Aorta (tissue), 5 donors: ENCODE results near the gene PCBP3. TPM values are rescaled to one million over a fixed set of nuclear protein-coding genes. Genes with fewer than 3 reads are reported as not detected.

ENCODE experiments used
- ATAC-seq: fragments of 200-7000 bp; cut with Tn5 transposase; one replicate; pipeline ENCODE4 v1.9.1; 2022; ENCODE audit warnings: moderate library complexity; ENCODE audit not compliant: low FRiP score
- DNase-seq, 2 donors: peaks; one replicate each; pipeline ENCODE4 v3.0.0-alpha.2; 2020
- H3K27ac ChIP-seq, 2 donors: one replicate each; pipeline ENCODE4 v1.5.1; 2013; ENCODE audit warnings: low read length in 2 of 2, mild to moderate bottlenecking in 2 of 2, moderate library complexity in 2 of 2, control low read depth in 1 of 2, inconsistent platforms in 1 of 2, low read depth in 1 of 2
- H3K27me3 ChIP-seq, 2 donors: one replicate each; pipeline ENCODE4 v1.6.1; 2013; ENCODE audit warnings: control low read depth in 1 of 2, low read length in 1 of 2, mild to moderate bottlenecking in 1 of 2, moderate library complexity in 1 of 2; ENCODE audit not compliant: insufficient read depth in 2 of 2, control insufficient read depth in 1 of 2
- H3K36me3 ChIP-seq, 2 donors: one replicate each; pipeline ENCODE4 v1.6.1; 2013; ENCODE audit warnings: control low read depth in 1 of 2, low read length in 1 of 2, mild to moderate bottlenecking in 1 of 2; ENCODE audit not compliant: insufficient read depth in 2 of 2, control insufficient read depth in 1 of 2
- H3K4me1 ChIP-seq, 2 donors: one replicate each; pipeline ENCODE4 v1.6.1; 2013; ENCODE audit warnings: low read length in 2 of 2, control low read depth in 1 of 2, mild to moderate bottlenecking in 1 of 2, moderate library complexity in 1 of 2; ENCODE audit not compliant: insufficient read depth in 2 of 2, control insufficient read depth in 1 of 2
- H3K4me3 ChIP-seq, 2 donors: one replicate each; pipeline ENCODE4 v1.5.1; 2013; ENCODE audit warnings: low read length in 2 of 2, control low read depth in 1 of 2, mild to moderate bottlenecking in 1 of 2
- H3K9me3 ChIP-seq: one replicate; pipeline ENCODE4 v1.6.1; 2013; ENCODE audit warnings: mild to moderate bottlenecking, low read length; ENCODE audit not compliant: control insufficient read depth
- WGBS, 2 donors: extraction: QIAGEN DNeasy Blood & Tissue Kit; methylation state at CpG; one replicate each; pipeline ENCODE4 v1.1.7; 2013; 5-methylcytosine and 5-hydroxymethylcytosine counted together
- intact Hi-C, 2 donors: fragments of 100-400 bp; cut with DNase I; formaldehyde crosslinking; loops; one replicate each; pipeline versions ENCODE4 v1.14.2 to v1.15.0; 2022
- polyA plus RNA-seq, 2 donors: library from polyadenylated mRNA; stranded (reverse); fragments of 200-250 nt; gene quantifications; one replicate each; pipeline ENCODE4 v1.2.3, GENCODE V29; 2013
- total RNA-seq, 2 donors: library from RNA; stranded (reverse); fragmentation: NEBNext Ultra II Directional; extraction: Animal tissue kit (Norgen Biotek cat#: 25700); gene quantifications; one replicate each; pipeline ENCODE4 v1.2.1, GENCODE V29; 2021
- donor health status: healthy with polysubstance abuse.
- donor health status: Bipolar disorder and iron deficiency.
- donor health status: DM: no; HTN: no; CAD: no.
- donor health status: DM: no; HTN: no; CAD: no.
- donor health status: DM: yes; HTN: yes; CAD: no.

The PCBP3 gene
- total and polyA plus RNA-seq, 4 donors: 3.6 to 15.0 (median 7.0) TPM; not detected in 1

DNA sequence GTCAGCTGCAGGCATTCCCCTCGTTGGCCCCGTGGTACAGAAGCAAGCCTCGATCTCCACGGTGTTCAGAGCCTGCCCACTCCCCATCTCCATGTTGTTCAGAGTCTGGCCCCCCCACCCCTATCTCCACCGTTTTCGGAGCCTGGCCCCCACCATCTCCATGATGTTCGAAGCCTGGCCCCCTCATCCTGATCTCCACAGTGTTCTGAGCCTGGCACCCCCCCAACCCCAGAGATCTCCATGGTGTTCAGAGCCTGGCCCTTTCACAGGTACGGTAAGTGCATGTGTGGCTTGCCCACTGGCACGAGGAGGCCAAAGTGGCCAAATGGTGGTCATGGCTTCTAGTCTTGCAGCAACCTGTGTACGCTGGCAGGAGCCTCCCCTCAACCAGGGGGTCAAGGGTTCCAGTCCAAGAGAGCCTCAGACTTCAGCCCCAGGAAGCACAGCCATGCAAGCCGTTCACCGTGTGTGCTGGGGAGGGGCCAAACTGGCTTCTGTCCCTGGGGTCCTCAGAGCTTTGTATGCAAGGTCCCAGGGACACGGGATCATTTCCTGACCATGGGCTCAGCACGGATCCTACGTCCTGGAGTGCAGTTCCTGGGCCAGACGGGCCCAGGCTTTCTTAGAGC, 13.3 kb upstream of the PCBP3 start:
- no peaks in the 10 kb centered on the region for H3K9me3 ChIP-seq
- DNase-seq (peak in 1 of 2 donors; percentile 57), ATAC-seq (no peak)
- no peak overlapping the region for H3K27ac ChIP-seq
- 87 to 91% methylated on average over 16 of the region's 16 CpGs for WGBS, 2 donors
- H3K36me3 ChIP-seq: no peaks in the 10 kb centered on the region
- no peaks in the 10 kb centered on the region for H3K4me1 ChIP-seq
- H3K27me3 ChIP-seq: no peaks in the 10 kb centered on the region
- no peak overlapping the region for H3K4me3 ChIP-seq
- intact Hi-C loops: no loop called here

DNA sequence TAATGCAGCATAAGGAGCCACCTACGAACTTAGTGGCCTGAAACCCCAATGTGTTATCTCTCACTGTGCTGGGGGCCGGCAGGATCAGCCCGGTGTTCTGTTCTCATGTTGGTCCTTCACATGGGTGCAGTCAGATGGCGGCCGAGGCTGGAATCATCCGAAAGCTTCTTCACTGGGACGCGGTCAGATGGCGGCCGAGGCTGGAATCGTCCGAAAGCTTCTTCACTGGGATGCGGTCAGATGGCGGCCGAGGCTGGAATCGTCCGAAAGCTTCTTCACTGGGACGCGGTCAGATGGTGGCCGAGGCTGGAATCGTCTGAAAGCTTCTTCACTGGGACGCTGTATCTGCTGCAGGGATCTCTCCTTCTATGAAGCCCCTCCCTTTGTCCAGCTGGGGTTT, 12.6 kb upstream of the PCBP3 start:
- Histone ChIP-seq H3K27me3 (no peaks in the 10 kb centered on the region), H3K4me1 (no peaks in the 10 kb centered on the region), H3K9me3 (no peaks in the 10 kb centered on the region), H3K27ac (no peak overlapping the region), H3K36me3 (no peaks in the 10 kb centered on the region), H3K4me3 (no peak overlapping the region)
- peak in 1 of 2 donors; percentile 70 for DNase-seq
- ATAC-seq: no peak
- 86 to 87% methylated on average over 20 to 22 of the region's 22 CpGs for WGBS, 2 donors
- intact Hi-C loops: no loop called here

DNA sequence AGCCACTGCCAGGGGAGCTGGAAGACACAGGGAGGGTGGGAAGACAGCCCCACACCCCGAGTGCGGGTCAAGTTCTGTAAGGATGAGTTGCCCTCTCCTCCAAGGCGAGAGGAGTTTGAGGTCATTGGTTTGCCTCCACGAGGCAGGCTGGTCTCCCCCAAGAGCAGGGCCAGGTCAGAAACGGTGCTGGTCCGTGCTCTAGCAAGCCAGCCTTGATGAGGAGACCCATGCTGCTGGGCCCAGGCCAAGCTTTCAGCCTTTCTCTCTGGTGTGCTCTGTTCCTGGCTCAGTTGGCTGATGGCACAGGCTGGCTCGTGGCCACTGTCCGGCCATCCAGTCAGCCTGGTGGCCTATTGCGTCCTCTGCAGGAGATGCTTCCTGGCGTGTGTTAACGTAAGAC, 12.0 kb upstream of the PCBP3 start:
- Histone ChIP-seq H3K9me3 (no peaks in the 10 kb centered on the region), H3K27me3 (no peaks in the 10 kb centered on the region), H3K36me3 (no peaks in the 10 kb centered on the region), H3K27ac (no peak overlapping the region), H3K4me3 (no peak overlapping the region), H3K4me1 (no peaks in the 10 kb centered on the region)
- WGBS, 2 donors: 89 to 94% methylated on average over 11 of the region's 11 CpGs
- DNase-seq (peak in 1 of 2 donors; percentile 62), ATAC-seq (no peak)
- intact Hi-C loops: no loop called here

DNA sequence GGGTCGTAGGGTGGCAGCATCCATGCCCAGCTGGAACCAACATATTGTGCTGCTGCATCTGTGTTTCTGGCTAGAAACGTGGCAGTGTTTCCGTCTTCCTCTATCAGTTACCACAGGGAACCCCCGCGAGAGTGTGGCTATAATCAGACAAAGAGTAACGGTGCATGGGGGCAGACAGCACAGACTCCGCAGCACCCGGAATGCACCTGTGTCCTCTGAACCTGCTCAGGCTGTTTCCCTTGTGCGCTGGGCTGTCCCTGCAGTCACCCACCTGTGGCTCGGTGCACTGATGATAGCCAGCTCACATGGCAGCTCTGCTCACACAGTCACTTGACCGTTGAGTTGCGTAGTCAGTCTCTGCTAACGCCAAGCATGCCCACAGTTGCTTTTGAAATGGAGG, 11.4 kb upstream of the PCBP3 start:
- H3K27ac ChIP-seq: no peak overlapping the region
- intact Hi-C loops: no loop called here
- H3K27me3 ChIP-seq: no peaks in the 10 kb centered on the region
- no peaks in the 10 kb centered on the region for H3K9me3 ChIP-seq
- ATAC-seq (no peak), DNase-seq (peak in 1 of 2 donors; percentile 30)
- no peaks in the 10 kb centered on the region for H3K4me1 ChIP-seq
- WGBS, 2 donors: 91 to 94% methylated on average over 13 of the region's 13 CpGs
- H3K36me3 ChIP-seq: no peaks in the 10 kb centered on the region
- no peak overlapping the region for H3K4me3 ChIP-seq

GRCh38 chr21:45632637-45633251, 10.8 kb upstream of the PCBP3 start:
- DNase-seq: peak in 1 of 2 donors; percentile 73
- Histone ChIP-seq H3K27me3 (no peaks in the 10 kb centered on the region), H3K36me3 (no peaks in the 10 kb centered on the region), H3K4me1 (no peaks in the 10 kb centered on the region), H3K4me3 (no peak overlapping the region), H3K9me3 (no peaks in the 10 kb centered on the region), H3K27ac (no peak overlapping the region)
- ATAC-seq: no peak
- intact Hi-C loops: no loop called here
- 95% methylated on average over 20 of the region's 20 CpGs for WGBS, 2 donors

DNA sequence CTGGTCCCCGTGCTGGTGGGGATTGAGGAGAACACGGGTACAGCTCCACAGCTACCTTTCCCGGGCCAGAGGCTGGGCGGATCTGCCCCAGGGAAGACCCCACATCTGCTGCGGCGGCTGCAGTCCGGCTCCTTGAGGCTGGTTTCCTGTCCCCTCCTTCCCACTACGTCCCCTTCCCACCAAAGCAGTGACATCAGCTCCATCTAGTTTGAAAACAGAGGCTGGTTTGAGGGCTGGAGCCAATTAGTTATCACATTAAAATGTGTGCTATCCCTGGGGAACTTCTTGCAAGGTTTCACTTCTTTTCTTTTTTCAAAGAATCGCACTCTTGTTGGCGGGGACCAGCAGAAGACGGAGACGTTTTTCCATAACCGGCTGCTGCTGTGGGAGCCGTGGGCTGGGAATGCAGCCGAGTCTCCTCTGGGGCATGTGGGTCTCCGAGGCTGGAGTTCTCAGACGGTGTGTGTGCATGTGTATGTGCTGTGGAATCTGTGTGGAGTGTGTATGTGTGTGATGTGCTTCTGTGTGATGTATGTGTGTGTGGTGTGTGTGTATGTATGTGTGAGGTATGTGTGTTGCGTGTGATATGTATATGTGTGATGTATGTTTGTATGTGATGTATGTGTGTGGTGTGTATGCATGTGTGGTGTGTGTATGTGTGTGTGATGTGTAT, 8.9 kb upstream of the PCBP3 start:
- WGBS, 2 donors: 12 to 17% methylated on average over 18 of the region's 18 CpGs
- no peak overlapping the region for H3K4me3 ChIP-seq
- no peaks in the 10 kb centered on the region for H3K9me3 ChIP-seq
- DNase-seq (peak in 1 of 2 donors; percentile 73), ATAC-seq (no peak)
- H3K27ac ChIP-seq: no peak overlapping the region
- no peaks in the 10 kb centered on the region for H3K36me3 ChIP-seq
- H3K4me1 ChIP-seq: no peaks in the 10 kb centered on the region
- intact Hi-C loops: no loop called here
- H3K27me3 ChIP-seq: no peaks in the 10 kb centered on the region

GRCh38 chr21:45635271-45636151, 8.0 kb upstream of the PCBP3 start:
- intact Hi-C loops: no loop called here
- H3K9me3 ChIP-seq: no peaks in the 10 kb centered on the region
- 92 to 93% methylated on average over 7 of the region's 7 CpGs for WGBS, 2 donors
- no peak for DNase-seq
- no peak overlapping the region for H3K27ac ChIP-seq
- H3K27me3 ChIP-seq: no peaks in the 10 kb centered on the region
- no peaks in the 10 kb centered on the region for H3K4me1 ChIP-seq
- no peaks in the 10 kb centered on the region for H3K36me3 ChIP-seq
- ATAC-seq: no peak
- H3K4me3 ChIP-seq: no peak overlapping the region

GRCh38 chr21:45636459-45636858, 7.1 kb upstream of the PCBP3 start:
- H3K27ac ChIP-seq: no peak overlapping the region
- DNase-seq: no peak
- H3K9me3 ChIP-seq: no peaks in the 10 kb centered on the region
- no peaks in the 10 kb centered on the region for H3K4me1 ChIP-seq
- no peaks in the 10 kb centered on the region for H3K27me3 ChIP-seq
- H3K36me3 ChIP-seq: no peaks in the 10 kb centered on the region
- intact Hi-C loops: no loop called here
- ATAC-seq: no peak
- 85 to 90% methylated on average over 3 of the region's 3 CpGs for WGBS, 2 donors
- H3K4me3 ChIP-seq: no peak overlapping the region
